ENCODE measurements around the gene PGLYRP4.

GRCh38 chr1:153342178-153342577 is 6.5 kb downstream of the PGLYRP4 start:
- TF ChIP-seq ELF4 (IDR thresholded peaks at IDR 0.05): no peak
- no peak for TF ChIP-seq BHLHE40 (IDR thresholded peaks at IDR 0.05; ENCODE audit: borderline replicate concordance)
- TF ChIP-seq FOXK2 (IDR thresholded peaks at IDR 0.05): no peak
- no peak for TF ChIP-seq L3MBTL2 (conservative IDR thresholded peaks at IDR 0.05)
- TF ChIP-seq FOXM1 (IDR thresholded peaks at IDR 0.05; ENCODE audit: borderline replicate concordance): no peak
- no peak for TF ChIP-seq SP1 (IDR thresholded peaks at IDR 0.05)
- no peak for TF ChIP-seq HDGF (IDR thresholded peaks at IDR 0.05; ENCODE audit: borderline replicate concordance)
- TF ChIP-seq TARDBP (IDR thresholded peaks at IDR 0.05): no peak
- no peak for TF ChIP-seq FOXA1 (IDR thresholded peaks at IDR 0.05)
- TF ChIP-seq NFRKB (IDR thresholded peaks at IDR 0.05): no peak
- TF ChIP-seq PKNOX1 (IDR thresholded peaks at IDR 0.05): no peak
- no peak for TF ChIP-seq SUZ12 (IDR thresholded peaks at IDR 0.05)
